Inferior parietal cortex (tissue), 1 donor: Measurements from ENCODE around the gene ALDH7A1.
"Not testable (repeated sequence)": the region's sequence is repeated elsewhere in the genome, so short reads cannot be mapped to it uniquely, and the experiment has no call there.

ENCODE experiments used
- DNase-seq: peaks from one replicate; pipeline ENCODE4 v3.0.0-alpha.2; 2016; ENCODE audit errors: extremely low spot score

ALDH7A1 gene

DNA sequence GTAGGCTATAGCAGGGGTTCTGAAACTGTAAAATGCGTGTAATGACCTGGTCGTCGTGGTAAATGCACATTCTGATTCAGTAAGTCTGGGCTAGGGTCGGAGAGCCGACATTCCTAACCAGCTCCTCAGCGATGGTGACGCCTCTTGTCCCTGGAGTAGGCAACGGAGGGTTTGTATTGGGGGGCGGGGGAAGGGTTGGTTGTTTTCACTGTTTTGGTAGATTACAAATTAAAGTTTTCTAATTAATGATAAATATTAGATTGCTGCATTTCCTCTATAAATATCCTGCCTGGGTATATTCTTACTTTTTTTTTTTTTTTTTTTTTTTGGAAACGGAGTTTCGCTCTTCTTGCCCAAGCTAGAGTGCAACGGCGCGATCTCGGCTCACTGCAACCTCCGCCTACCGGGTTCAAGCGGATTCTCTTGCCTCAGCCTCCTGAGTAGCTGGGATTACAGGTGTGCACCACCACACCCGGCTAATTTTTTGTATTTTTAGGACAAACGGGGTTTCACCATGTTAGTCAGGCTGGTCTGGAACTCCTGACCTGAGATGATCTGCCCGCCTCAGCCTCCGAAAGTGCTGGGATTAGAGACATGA is 566 bp upstream of the ALDH7A1 start:
- no peak for DNase-seq

DNA sequence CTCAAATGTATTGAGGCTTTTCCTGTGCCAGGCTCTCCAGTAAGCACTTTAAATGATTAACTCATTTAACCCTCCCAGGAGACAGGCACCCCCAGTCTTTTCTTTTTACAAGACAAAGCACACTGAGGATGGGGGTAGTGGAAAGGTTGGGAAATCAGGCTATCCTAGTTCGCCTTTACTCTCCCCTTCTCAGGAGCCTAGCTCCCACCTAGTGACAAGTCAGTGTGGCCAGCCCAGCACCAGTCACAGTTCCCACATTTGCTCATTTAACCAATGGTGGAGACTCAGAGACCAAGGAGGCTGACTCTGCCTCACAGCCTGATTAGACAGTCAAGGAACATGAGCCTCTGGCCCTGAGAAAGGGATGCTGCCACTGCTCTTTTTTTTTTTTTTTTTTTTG is 3.5 kb downstream of the ALDH7A1 start:
- no peak for DNase-seq

DNA sequence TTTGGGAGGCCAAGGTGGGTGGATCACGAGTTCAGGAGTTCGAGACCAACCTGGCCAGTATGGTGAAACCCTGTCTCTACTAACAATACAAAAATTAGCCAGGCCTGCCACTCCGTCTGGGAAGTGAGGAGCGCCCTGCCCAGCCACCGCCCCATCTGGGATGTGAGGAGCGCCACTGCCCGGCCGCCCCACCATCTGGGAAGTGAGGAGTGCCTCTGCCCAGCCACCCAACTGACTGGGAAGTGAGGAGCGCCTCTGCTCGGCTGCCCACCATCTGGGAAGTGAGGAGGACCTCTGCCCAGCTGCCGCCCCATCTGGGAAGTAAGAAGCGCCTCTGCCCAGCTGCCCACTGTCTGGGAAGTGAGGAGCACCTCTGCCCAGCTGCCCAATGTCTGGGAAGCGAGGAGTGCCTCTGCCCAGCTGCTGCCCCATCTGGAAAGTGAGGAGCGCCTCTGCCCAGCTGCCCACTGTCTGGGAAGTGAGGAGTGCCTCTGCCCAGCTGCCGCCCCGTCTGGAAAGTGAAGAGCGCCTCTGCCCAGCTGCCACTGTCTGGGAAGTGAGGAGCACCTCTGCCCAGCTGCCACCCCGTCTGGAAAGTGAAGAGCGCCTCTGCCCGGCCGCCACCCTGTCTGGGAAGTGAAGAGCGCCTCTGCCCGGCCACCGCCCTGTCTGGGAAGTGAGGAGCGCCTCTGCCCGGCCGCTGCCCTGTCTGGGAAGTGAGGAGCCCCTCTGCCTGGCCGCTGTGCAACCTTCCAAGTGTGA is 5.3 kb downstream of the ALDH7A1 start:
- no peak for DNase-seq

DNA sequence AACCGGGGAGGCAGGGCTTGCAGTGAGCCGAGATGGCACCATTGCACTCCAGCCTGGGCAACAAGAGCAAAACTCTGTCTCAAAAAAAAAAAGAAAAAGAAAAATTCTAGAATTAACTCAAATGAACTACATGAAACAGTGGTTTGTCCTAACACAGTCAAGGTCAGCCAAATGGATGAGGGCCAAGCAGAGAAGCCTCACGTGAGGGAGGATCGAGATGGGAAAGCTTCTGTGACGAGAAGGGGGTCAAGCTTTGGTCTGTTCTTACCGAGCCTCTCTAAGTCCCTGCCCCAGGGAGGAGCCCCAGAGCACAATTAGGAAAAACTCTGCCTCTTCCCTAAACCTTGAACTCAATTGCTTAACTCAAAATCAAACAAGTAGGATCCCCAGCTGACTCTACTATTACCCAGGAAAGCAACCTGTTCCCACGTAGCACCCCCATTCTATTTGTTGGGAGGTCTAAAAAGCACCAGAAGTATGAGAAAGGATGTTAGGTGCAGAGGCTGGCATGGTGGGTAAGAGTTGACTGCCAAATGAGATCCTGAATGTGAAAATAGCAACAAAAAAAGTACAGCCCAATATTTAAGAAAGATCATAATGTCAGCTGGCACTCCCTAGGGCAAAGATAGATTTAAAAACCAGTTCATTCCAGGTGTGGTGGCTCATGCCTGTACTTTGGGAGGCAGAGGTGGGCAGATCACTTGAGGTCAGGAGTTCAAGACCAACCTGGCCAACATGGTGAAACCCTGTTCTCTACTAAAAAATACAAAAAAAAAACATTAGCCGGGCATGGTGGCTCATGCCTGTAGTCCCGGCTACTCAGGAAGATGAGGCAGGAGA is 7.2 kb downstream of the ALDH7A1 start:
- DNase-seq: no peak

DNA sequence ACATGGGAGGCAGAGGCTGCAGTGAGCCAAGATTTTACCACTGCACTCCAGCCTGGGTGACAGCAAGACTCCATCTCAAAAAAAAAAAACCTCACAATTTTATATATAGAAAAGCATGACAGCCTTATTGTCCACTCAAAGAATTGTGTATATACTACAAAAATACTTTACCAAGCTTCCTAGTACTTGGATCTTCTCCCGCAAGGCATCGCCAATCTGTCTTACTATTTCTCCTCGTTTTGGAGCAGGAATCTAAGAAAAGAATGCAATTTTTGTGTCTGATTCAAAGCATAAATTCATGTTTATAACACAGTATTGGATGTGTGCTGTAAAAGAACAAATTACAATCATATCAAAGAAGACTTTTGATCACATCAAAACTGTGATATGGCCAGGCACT is 11.3 kb downstream of the ALDH7A1 start:
- DNase-seq: no peak

DNA sequence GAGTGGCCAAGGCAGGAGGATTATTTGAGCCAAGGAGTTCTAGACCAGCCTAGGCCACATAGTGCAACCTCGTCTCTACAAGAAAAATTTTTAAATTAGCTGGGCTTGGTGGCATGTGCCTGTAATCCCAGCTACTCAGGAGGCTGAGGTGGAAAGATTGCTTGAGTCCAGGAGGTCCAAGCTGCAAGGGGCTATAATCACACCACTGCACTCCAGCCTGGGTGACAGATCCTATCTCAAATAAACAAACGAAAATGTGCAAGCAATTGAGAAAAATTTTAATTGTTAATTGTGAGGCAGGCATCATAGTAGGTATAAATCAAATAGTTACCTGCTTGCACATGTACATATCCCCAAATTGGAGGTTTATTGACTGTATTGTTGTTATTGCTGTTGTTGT is 15.3 kb downstream of the ALDH7A1 start:
- DNase-seq: no peak

DNA sequence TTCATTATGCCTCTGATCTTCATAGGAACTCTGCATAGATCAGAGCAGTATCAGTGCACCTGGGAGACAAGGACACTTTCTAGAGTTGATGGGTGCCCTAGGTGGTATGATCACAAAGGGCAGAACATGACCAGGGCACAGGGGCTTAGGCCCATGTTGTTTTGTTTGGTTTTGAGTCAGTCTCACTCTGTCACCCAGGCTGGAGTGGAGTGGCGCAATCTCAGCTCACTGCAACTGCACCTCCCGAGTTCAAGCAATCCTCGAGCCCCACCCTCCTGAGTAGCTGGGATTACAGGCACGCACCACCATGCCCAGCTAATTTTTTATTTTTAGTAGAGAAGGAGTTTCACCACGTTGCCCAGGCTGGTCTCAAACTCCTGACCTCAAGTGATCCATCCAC is 17.6 kb downstream of the ALDH7A1 start:
- DNase-seq: no peak

DNA sequence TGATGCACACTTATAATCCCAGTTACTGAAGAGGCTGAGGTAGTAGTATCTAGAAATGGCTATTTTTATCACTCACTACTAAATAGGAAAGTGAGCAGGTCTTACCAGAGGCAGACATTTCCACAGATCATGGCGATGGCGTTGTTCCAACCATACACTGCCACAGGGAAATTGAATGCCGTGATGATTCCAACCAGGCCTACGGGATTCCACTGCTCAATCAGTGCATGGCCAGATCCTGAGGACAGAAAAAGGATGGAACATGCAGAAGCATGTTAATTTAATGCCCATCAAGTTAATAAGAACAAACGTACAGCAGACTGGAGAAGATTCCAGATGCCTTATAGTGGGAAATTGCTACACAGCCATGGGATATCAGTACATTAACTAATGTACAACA is 18.0 kb downstream of the ALDH7A1 start:
- DNase-seq: no peak

DNA sequence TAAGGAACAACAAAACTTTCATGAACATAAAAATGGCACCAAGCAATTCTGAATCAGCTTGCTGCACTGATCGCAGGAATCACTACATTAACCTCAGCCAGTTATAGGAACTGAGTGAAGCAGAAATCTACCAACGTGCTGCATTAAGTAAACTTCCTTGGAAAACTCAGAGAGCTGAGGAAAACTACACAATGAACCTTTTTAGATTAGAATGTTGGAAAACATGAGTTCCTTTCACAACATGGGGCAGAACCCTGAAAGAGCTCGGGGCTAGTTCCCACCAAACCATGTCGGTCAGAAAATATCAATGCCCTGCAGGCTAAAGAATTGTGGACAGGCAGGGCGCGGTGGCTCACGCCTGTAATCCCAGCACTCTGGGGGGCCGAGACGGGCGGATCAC is 19.4 kb downstream of the ALDH7A1 start:
- DNase-seq: no peak

DNA sequence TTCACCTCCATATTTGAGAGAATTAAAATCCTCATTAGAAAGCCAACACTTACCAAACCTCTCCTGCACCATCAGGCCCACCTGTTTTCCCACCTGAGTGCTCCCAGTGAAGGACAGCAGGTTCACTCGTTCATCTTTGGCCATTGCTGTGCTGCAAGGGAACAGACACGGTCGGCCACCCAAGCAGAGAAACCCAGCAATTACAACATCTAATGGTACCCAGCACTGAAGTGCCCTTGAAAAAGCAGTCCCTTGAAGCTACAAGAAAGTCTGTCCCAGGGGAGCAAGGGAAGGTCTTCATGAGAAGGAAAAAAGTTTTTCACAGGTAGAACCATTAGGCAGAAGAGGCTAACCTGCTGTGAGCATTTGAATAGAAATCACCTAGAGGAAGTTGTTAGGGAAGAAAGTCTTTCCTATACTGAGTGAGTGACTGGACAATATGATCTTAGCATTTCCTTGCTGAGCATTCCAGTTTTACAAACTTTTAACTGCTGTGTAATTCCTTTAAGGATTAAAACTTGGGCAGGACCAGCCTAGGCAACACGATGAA is 26.7 kb downstream of the ALDH7A1 start:
- no peak for DNase-seq

DNA sequence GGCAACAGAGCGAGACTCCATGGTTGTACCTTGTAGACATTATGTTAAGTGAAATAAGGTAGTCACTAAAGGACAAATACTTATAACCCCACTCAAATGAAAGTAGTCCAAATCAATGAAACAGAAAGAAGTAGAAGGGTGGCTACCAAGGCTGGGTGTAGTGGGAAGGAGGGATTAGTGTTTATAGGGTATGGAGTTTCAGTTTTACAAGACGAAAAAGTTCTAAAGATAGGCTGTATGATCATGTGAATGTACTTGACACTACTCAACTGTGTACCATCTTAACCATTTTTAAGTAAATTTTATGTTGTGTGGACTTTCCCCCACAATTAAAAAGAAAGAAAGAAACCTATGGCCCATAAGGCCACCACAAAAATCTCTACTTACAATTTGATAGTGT is 32.2 kb downstream of the ALDH7A1 start:
- no peak for DNase-seq

DNA sequence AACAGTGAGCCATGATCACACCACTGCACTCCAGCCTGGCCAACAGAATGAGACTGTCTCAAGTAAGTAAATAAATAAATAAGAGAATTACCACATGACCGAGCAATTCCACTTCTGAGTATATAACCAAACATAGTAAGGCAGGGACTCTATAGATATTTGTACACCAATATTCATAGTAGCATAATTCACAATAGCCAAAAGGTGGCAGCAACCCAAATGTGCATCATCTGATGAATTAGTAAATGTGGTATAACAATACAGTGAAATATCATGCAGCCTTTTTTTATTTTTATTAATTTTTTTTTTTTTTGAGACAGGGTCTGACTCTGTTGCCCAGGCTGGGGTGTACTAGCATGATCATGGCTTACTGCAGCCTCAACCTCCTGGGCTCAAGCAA is 33.1 kb downstream of the ALDH7A1 start:
- no peak for DNase-seq

DNA sequence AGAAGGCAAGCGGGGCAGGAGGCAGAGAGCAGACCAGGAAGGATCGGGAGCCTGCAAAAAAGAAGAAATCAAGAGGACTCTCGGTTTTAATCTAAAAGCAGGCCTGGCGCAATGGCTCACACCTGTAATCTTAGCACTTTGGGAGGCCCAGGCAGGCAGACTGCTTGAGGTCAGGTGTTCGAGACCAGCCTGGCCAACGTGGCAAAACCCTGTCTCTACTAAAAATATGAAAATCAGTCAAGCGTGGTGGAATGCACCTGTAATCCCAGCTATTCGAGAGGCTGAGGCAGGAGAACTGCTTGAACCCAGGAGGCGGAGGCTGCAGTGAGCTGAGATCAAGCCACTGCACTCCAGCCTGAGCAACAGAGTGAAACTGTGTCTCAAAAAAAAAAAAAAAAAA is 39.9 kb downstream of the ALDH7A1 start:
- DNase-seq: not testable (repeated sequence)

DNA sequence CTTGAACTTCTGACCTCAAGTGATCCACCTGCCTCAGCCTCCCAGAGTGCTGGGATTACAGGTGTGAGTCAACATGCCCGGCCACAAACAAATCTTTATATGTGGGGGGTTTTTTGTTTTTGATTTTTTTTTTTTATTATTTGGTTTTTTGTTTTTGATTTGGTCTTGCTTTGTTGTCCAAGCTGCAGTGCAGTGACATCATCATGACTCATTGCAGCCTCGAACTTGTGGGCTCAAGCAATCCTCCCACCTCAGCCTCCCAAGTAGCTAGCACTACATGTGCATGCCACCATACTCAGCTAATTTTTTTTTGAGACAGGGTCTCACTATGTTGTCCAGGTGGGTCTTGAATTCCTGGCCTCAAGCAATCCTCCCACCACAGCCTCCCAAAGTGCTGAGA is 42.4 kb downstream of the ALDH7A1 start:
- DNase-seq: no peak

DNA sequence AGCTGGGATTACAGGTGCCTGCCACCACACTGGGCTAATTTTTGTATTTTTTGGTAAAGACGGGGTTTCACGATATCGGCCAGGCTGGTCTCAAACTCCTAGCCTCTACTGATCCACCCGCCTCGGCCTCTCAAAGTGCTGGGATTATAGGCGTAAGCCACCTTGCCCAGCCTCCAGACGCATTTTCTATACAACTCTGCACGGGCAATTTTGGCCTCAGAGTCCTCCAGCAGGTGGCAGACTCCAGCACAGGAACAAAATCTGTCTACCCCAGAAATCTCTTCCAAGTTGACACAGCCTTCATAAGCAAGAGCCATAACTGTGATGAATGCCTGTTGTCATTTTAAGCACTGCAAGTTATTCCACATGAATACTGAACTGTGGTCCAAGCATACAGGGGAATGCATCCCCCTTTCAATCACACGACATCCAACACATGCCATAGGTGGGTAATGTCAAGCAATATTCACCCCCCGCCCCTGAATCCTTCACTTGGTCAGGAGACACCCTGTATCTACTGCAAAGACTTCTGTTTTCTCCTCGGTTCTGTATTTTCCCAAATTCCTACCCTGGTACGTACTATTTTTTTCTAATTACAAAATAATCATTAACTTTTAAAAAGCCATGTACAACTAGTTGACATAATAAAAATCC is 50.8 kb downstream of the ALDH7A1 start:
- no peak for DNase-seq

DNA sequence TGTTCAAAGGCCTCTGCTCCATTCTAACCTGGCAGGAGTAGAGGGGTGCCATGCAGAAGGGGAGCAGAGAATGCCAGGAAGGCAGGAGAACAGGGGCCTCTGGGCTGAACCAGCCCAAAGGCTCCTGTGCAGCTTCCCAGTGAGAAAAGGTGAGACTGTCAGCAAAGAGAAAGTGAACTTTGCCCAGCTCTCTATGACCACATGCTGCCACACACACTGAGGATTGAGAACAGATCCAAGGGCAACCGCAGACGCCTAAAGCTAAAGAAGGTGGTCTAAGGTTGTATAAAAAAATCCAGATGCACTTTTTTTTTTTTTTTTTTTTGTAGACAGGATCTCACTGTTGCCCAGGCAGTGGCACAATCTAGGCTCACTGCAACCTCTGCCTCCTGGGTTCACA is 51.4 kb downstream of the ALDH7A1 start:
- no peak for DNase-seq

DNA sequence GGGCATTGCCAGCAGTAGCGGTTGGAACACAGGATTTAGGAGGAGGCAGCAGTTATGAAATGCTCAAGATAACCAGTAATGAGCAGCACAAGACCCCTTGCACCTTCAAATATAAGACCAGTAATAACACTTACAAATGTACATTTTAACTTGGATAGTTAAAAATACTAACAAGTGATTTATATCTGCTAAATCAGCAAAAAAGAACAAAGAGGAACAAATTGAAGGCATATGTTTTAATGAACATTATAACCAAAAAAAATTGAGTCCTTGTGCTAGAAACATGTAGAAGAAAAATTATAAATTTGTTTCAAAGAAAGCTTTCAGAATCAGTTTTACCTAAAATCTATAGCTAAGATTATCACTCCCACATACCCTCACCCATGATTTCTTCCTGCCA is 52.0 kb downstream of the ALDH7A1 start:
- DNase-seq: no peak

DNA sequence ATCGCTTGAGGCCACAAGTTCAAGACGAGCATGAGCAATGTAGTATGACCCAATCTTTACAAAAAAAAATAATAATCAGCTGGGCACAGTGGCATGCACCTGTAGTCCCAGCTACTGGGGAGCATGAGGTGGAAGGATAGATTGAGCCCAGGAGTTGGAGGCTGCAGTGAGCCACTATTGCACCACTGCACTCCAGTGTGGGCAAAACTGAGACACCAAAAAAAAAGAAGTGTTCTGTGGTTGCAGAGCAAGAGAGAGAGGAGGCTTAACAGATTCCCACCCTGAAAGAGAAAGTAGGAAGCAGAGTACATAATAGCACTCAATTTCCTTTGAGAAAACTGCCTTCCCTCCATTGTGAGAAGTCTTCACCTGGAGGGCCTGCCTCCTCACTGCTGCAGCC is 52.6 kb downstream of the ALDH7A1 start:
- no peak for DNase-seq

DNA sequence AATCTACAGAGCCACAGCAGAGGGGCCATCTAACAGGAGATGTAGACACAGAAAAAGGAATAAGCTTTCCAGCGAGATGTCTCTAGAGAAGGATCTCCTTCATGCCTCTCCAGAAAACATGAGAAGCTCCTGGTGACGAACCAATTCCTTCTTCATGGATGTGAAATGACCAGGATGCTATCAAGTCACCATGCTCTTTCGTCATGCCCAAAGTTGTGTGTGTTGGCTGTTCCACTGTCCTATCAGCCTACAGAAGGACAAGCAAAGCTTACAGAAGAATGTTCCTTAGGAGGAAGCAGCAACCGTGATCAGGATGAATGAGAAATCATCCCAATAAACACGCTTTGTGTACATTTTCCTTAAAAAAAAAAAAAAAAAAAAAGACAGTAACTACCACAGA is 54.4 kb downstream of the ALDH7A1 start:
- no peak for DNase-seq

DNA sequence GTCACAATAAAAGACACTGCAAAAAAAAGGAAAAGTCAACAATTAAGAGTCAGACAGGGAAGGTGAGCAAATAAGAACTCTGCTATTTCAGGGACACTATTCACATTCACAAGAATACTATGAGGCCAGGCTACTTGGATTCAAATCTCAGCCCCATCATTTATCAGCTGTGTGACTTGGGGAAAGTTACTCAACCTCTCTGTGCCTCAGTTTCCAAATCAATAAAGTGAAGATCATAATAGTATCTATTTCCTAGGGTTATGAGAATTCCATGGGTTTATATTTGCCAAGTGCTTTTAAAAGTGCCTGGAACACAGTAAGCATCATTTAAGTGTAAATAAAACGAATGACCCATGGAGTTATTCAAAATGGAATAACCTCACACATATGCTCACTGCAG is 56.4 kb downstream of the ALDH7A1 start:
- no peak for DNase-seq

DNA sequence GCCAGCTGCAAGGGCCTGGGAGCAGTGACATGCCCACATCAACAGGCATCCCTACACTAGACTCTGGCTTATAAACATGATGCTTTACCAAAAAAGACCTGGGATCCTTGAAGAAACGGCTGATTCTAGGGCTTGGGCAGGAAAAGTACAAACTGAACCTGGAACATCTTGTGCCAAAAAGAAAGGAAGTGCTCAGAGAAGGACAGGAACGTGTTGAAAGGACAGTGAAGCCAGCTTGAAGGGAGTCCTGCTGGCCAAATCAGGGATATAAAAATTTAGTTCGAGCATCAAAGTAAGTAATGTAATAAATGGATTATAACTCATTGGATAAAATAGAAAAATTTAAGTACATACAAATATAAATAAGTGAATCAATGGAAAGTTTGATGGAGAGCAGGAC is 58.1 kb downstream of the ALDH7A1 start:
- no peak for DNase-seq
